ENCODE results near the gene TSC22D2.

GRCh38 chr3:150421256-150421655 lies 13.2 kb downstream of the TSC22D2 start:
- TF ChIP-seq BCL11A (IDR thresholded peaks at IDR 0.05; ENCODE audit: low read depth in 2 of 2, low read length in 2 of 2), result no peak
- TF ChIP-seq EZH2 (IDR thresholded peaks at IDR 0.05; ENCODE audit: low read depth, low read length, severe bottlenecking), result no peak
- TF ChIP-seq POLR2A (IDR thresholded peaks at IDR 0.05; ENCODE audit: control extremely low read depth in 1 of 2, low read depth in 2 of 2, low read length in 2 of 2), result no peak
- no peak for TF ChIP-seq POLR2AphosphoS5 (IDR thresholded peaks at IDR 0.05; ENCODE audit: low read depth, low read length)
- no peak for TF ChIP-seq BRCA1 (IDR thresholded peaks at IDR 0.05; ENCODE audit: low read depth, low read length)
- TF ChIP-seq RBBP5 (IDR thresholded peaks at IDR 0.05; ENCODE audit: borderline replicate concordance, low read depth, low read length), result no peak
- no peak for TF ChIP-seq CTCF (IDR thresholded peaks at IDR 0.05; ENCODE audit: control extremely low read depth in 1 of 3, insufficient read depth in 1 of 3, low read depth in 1 of 3, low read length in 3 of 3)
- no peak for TF ChIP-seq CHD2 (IDR thresholded peaks at IDR 0.05; ENCODE audit: low read length)
- TF ChIP-seq RFX5 (IDR thresholded peaks at IDR 0.05; ENCODE audit: borderline replicate concordance, low read depth, low read length), result no peak

Measured in H1 (cell line).